GM19025 (cell line): Measurements from ENCODE around the gene GPAM.
"Not testable (repeated sequence)": the region's sequence is repeated elsewhere in the genome, so short reads cannot be mapped to it uniquely, and the experiment has no call there.

Experiments used
- ATAC-seq: cut with Tn5 transposase; IDR thresholded peaks from one replicate; pipeline ENCODE4 v1.9.1; 2021; ENCODE audit warnings: mild to moderate bottlenecking, low read depth, moderate library complexity; ENCODE audit not compliant: unreplicated experiment

Gene GPAM

DNA sequence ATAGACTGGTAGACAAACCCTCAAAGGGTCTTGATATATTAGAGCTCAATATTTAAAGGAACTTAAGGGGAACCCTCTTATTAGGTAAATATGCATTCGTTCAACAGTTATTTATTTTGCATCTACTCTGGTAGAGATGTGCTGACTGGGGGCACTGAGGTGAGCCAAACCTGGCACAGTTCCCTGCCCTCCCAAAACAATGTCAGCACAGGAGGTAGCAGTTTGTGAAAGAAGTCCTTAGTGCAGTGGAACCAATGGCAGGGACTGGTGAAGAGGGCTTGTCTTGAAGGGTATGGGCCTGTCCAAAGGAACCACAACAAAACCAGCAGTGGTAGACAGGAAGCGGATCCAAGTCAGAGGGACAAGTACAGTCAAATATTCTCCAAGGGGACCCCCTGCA lies 32.6 kb upstream of the GPAM start:
- no peak for ATAC-seq

DNA sequence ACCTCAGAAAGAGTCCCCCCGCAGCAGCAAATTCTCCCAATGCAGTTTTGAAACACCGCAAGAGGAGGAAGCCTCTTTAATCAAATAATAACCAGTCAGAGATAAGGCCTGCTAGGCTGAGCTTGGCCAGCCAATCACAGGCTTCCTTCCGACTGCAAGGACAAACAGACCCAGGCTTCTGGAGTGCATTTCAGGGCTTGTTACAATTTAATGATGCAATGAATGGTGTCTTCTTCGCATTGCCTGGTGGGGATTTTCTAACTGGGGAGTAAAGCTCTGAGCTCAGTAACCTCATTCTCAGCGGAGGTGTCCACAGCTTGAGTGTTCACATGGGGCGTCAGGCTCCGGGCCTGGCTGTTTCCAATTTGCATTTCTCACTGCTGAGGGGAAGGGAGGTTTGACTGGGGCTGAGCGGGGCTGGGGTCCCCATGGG lies 31.8 kb upstream of the GPAM start:
- ATAC-seq, result no peak

DNA sequence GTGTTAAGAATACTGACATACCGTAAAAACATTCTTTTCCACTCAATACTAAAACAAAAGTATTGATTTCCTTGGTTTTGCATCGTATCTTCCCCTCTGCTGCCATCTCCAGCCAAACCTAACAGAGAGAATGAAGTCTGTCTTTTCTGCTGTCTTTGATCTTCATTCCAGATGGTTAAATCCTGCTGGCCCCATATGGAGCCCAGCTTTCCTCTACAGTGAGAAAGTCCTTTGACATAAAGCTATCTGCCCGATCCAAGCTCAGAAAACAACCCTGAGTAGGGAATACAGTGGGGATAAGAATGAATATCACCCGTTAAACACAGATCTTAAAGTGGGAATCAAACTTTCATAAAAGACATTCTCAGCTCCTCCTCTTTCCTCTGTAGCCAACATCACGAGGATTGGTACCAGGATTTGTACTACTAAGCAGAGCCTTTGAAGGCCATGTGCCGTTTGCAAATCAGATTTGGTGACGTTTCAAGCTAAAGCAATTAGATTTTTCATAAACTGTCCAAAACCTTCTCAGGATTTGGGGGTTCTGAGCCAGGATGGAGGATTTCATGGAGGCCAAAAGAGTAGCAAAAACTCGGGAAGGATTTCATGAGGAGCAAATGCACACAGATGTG lies 30.8 kb upstream of the GPAM start:
- ATAC-seq, result no peak

DNA sequence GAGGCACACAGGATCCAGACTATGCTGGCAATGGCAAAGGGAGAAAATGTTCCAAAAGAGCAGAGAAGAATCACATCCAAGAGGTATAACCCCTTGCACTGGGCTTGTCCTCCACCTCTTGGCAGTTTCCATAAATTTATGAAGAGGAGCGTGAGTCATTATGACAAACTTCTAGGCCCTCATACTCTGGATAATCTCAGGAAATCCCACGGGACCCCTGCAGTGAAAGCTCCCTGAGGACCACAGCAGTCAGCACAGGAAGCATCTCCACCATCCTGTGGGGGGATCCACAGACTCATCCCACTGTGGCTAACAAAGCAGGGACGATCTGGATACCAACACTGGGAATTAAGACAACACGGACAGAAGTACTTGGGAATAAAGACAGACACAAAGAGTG lies 30.3 kb upstream of the GPAM start:
- no peak for ATAC-seq

DNA sequence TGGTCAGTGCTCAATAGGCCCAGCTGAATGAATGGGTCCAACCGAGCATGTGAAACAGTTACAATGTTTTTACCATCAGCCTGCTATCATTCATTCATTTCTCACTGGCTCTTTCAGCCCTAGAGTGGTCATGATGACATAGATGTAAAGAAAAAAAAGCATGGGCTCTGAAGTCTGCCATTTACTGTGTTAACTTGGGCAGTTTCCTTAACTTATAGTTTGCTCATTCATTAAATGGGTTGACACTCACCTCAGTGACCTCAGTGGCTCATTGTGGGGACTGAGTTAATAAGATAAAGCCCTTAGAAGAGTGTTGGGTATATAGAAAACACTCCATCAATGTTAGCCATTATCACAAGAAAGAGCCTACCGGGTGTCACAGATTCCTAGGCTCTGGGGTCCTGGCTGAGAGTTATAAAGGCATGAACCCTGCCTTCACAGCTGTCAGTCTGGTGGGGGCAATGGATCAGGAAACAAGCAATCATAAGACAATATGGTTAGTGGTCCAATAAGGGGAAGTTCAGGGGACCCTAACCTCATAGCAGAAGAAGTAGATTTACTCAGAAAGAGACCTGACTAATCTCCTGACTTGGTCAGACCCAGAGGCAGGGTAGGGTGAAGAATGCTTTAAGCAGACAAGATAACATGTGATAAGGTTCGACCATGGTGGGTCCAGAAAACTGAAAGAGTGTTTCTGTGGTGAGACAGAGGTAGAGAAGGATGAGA lies 29.7 kb upstream of the GPAM start:
- ATAC-seq, result peak; percentile 53

DNA sequence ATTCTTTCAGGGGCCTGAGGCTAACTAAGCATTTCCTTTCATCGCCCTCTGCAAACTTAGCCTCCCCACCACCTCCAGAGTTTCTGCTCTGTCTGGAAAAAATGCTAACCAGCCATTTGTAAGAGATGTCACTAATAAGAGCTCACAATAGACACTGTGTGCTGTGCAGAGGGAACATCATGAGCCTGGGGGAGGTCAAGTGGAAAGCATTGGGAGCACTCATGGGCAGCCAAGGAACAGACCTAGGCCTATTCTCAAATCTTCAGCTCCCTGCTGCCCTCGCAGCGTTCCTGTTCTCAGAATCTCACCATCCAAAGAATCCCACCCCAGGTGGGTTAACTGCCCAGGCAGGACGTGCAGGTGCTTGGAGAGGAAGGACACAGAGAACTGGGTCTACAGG lies 27.1 kb upstream of the GPAM start:
- ATAC-seq, result no peak

DNA sequence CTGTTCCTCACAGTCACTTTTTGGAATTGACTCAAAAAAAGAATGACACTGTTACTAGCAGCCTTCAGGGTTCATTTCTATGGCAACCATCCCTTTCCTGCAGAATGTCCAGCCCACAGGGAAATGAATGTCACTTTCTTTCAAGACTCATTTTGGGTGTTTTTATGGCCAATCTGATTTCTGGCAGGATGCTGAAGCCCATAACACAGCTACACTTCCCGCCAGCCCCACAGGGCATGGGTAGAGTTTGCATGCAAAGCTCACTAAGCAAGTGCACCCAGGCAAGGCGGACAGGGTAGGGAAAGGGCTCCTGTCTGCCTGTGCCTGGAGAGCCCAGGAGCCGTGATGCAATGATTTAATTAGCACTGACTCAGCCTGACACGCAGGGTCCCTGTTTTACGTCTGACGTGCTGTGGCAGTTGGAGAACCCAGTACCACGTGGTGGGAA lies 26.1 kb upstream of the GPAM start:
- no peak for ATAC-seq

DNA sequence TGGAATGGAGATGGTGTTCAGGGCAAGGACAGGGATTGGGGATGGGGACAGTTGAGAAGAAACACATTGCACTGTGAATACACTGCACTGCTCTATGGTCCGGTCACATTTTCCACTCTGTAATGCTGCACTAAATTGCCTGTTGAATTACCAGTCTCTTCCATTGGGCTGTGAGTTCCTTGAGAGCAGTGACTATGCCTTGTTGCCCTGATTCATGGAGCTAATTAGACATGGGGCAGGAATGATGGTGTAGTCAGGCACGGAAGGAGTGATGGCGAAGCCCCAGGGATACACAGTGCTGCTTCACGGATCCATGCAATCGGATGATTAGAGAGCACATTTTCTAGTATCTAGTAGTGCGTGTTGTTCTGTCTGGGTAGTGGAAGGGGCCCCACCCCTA lies 25.4 kb upstream of the GPAM start:
- ATAC-seq, result no peak

DNA sequence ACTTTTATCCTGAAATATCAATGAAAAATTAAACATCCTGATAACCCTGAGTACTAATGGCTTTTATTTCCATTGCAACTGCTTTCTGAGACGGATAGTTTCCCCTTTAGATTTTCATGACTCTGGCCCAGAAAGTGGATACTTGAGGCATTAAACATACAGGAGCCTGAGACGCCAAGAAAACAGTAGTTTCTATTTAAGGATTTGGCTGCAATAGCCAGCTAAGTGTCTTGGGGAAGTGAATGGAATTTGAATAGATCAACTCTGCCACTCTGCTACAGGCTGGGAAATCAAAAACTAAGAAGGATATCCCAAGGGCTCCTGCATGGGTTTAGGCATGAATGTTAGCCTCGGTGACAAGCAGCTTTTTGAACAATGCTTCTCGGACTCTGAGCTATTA lies 24.7 kb upstream of the GPAM start:
- no peak for ATAC-seq

DNA sequence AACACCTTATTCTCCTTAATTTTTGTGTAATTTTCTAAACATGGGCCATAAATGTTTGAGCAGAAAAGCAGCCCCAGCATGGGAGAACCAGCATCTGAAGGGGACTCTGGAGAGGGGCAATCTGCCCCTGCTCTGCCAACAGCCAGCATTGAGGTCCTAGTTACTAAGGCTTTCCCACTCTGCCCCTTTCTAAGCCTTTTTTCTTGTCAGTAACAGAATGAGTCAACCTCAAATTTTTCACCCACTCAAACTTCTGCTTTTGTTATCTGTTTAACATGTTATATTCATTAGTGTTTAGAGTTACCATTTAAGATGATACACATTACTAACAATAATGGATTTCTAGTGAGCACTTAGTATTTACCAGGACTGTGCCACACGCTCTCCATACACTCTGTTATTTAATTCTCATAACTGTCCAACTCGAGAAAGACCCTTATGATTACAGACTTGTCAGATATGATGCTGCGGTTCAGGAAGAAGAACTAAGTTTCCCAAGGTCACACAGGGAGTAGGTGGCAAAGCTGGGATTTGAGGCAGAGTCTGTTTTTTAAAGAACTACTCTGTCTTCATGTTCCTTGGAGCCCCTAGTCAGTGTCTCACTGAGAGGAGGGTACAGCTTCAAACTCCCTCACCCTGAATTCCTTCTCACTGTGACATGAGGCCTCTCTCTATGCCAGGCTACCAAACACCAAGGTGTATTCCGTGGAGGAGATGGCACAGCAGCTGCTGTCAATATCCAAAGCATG lies 19.9 kb upstream of the GPAM start:
- ATAC-seq, result peak; percentile 60

DNA sequence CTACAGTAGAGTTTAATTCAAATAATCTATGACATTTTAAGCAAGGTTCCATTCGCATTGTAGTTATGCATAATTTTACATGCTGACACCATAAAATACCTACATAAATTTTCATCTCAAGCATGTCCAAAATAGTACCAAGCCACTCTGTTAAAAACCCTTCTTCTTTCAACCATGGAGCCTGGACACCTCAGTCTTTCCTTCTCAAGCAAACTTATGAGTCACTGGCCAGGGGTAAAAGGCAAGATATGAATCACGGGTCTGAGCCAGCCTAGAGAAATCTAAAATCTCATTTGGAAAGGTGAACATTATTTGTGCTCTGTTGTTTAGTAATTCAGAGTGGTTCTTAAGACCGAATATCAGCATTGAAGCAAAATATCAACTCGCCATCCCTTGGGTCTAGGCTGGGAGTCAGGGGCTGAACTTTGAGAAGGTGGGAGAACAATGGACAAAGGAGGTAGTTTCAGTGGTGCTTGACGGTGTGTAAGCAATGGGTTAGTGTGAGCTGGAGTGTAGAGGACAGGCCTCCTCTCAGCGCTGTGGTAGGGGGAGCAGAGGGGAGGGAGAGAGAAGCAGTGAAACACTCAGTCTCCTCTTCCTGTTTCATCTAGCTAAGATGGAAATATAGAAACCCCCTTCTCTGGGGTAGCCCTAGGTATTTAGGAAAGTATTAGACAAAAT lies 19.1 kb upstream of the GPAM start:
- peak; percentile 63 for ATAC-seq

DNA sequence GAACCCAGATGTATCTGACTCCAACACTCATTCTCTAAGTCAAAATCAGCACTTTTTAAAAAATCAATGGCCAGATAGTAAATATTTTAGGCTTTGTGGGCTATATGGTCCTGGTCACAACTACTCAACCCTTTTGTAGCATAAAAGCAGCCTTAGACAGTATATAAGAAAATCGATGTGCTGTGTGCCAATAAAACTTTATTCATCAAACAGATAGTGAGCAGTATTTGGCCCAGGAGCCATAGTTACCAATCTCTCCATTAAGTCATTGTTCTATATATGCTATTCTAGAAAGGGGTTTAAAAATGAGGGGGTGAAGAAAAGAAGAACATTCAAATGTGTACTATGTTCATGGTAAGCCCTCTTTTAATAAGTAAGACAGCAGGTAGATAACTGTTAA lies 18.5 kb upstream of the GPAM start:
- no peak for ATAC-seq

DNA sequence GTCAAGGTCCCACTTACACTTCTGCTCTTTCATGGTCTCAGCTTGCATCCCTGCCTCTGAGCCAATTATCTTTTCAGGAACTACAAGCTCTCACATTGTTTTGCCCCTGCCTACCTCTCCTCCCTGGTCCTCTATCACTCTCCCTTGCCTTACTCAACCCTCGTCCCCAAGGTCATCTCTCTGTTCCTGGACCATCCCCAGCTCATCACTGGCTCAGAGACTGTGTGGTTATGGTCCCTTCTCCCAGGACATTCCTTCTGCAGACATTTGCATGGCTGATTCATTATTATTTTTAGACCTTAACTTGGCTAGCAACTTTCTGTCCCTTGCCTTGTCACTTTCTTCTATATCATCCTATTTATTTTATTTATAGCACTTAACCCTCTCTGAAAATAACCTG lies 17.8 kb upstream of the GPAM start:
- no peak for ATAC-seq

DNA sequence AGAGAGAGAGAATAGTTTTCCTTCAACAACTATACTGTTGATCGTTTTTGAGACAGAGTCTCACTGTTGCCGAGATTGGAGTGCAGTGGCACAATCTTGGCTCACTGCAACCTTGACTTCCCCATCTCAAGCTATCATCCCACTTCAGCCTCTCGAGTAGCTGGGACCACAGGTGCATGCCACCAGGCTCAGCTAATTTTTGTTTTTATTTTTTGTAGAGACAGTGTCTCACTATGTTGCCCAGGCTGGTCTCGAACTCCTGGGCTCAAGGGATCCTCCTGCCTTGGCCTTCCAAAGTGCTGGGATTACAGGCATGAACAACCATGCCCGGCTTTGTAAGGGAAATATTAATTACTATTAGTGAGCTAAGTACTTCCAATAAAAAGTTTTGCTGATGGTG lies 16.7 kb upstream of the GPAM start:
- ATAC-seq, result not testable (repeated sequence)

DNA sequence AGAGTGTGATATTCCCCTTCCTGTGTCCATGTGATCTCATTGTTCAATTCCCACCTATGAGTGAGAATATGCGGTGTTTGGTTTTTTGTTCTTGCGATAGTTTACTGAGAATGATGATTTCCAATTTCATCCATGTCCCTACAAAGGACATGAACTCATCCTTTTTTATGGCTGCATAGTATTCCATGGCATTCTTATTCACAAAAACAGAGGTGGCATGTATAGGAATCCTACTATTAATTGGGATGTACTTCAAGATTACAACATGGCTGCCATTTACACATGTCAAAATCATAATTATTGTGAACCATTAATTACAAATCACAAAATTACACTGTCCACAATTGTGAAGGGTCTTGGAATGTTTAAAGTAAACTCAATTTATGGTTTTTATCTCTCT lies 14.1 kb upstream of the GPAM start:
- ATAC-seq, result not testable (repeated sequence)

DNA sequence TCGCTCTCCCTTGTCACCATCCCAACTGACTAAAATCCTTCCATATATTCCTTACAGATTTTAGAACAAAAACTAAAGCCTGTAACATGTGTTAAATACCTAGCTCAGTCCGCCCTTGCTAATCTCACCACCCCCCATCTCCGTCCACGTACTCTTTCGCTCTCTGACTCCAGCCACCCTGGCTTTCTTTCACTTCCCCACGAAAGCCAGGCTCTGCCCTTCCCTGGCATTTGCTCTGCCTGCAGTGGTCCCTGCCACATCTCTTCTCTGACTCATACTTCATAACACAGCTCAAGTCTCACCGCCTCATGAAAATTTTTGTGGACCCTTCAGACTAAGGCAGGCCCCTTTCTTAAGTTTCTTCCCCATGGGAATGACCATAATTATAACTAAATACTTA lies 11.7 kb upstream of the GPAM start:
- no peak for ATAC-seq

DNA sequence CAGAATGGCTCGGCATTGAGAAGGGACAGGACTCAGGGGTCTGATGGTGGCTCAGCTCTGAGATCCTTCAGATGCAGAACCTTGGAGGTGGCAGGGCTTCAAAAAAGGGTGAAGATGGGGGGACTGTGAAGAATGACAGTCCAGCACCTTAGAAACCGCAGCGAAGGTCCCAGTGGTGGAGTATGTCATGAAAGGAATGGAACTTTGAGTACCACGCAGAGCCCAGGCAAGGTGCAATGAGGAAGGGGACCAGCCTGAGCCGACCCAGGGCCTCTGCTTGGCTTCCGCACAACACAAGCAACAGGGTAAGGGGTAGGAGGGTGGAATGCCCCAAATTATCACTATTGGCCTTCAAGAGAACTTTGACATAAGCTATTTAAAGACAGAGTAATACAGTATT lies 8.2 kb upstream of the GPAM start:
- no peak for ATAC-seq

DNA sequence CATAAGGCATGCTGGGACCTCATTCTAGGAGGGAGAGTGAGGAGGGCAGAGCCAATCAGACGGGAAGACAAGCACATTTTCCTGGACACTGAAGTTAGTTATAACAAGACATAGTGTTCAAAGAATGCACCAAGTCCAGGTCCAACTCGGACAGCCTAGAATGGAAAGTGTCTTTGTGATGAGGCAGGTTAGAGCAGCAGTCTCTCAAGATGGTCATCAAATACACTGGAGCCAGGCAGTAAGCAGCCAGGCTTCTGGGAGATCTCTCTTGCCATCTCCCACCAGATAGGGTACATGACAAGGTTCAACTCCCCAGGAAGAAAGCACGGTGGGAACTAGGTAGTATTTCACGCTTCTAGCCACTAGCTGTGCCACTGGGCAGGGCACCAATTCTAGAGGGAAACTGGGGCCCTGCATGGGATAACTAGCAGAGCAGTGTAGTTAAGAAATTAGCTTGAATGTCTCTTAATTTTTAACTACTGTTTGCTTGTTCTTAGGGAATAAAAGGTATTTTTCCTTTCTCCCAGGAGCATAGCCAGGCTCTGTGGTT lies 7.6 kb upstream of the GPAM start:
- no peak for ATAC-seq

DNA sequence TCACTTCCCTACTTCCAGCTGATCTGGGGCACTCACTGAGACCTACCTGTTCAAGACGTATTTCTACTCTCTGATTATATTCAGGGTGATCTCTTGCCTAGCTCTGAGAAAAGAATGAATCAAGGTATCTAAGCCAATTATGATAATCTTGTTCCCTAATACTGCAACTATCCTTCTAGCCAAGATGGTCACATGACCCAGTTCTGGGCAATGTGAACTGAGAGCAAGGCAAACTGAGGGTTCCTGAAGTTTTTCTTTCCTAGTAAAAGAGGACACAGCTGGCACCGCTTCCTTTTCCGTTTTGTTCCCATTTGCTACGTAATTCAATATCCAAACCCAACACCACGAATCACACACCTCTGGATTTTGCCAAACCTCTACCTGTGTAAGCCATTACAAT lies 5.9 kb upstream of the GPAM start:
- ATAC-seq, result no peak

DNA sequence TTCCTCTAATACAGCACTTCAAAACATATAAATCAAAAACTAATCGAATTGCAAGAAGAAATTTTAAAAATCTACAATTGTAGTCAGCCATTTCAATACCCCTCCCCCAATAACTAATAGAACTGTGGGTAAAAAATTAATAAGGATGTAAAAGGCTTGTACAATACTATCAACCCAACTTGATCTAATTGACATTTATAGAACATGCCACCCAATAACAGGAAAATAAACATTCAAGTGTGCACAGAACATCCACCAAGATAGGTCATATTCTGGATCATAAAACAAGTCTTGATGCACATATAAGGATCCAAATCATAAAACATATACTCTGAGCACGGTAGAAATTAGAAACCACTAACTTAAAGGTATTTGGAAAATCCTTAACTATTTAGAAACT lies 4.0 kb upstream of the GPAM start:
- ATAC-seq, result no peak

DNA sequence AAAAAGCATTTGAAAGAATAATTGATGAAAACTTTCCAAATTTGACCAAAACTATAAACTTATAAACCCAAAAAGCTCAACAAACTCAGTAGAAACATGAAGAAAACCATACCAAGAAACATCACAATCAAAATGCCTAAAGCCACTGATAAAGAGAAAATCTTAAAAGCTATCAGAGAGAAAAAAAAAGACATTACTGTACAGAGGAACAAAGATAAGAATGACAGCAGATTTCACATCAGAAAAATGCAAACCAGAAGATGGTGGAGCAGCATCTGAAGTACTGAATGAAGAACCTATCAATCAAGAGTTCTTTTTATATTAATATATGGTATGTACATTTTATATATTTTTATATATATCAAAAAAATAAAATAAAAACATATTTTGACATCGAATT lies 2.4 kb upstream of the GPAM start:
- no peak for ATAC-seq
